AG04449 (cell line): ENCODE results near the gene CACTIN.
"Not testable (repeated sequence)": the region's sequence is repeated elsewhere in the genome, so short reads cannot be mapped to it uniquely, and the experiment has no call there.

Source experiments
- CTCF ChIA-PET: fragments of 350-600 bp; formaldehyde crosslinking; extraction: SDS; loops from one replicate; lab custom pipeline; 2021; ENCODE audit warnings: antibody characterized with exemption; lab: Yijun Ruan, JAX
- POLR2A ChIA-PET: fragments of 400-600, 350-600 bp; formaldehyde crosslinking; extraction: SDS; loops from one replicate; lab custom pipeline; 2020; ENCODE audit warnings: antibody characterized with exemption, inconsistent platforms; lab: Yijun Ruan, JAX
- DNase-seq: peaks from one replicate; pipeline ENCODE4 v3.0.0-alpha.2; 2010; ENCODE audit warnings: low read depth, low spot score
- H3K4me3 ChIP-seq: 2 replicates; pipeline ENCODE4 v1.5.1; 2011; ENCODE audit warnings: low read depth, mild to moderate bottlenecking, control low read depth, low read length
- TF ChIP-seq, protein P1 (sequence below): IDR thresholded peaks from one replicate; pipeline ENCODE4 v1.5.1; 2011; ENCODE audit warnings: mild to moderate bottlenecking, moderate library complexity, low read length, control low read depth, inconsistent platforms; ENCODE audit not compliant: insufficient read depth; ENCODE audit errors: missing control alignments

Gene CACTIN

DNA sequence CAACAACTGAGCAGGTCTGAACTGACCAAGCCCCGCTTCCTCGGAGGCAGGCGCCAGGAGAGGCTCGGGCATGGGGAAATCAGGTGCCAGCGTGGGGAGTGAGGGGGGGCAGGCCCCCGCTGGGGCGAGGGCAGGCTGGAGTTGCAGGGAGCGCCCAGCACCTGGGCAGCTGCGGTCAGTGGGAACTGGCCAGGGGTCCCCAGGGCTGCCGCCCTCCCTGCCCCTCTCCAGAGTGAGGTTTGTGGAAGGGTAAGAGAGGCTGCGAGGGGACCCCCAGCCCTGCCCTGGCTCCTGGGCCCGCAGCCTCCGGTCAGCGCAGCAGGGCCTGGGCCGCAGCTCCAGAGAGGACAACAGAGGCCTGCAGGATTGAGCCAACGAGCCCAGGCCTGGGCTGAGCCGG lies 41.2 kb upstream of the CACTIN start:
- CTCF ChIA-PET = interaction anchor here (1.1 to 5.1 kb wide), 7 partner anchors 13 to 61 kb away, joined by 3 to 48 read pairs (median 12); partner anchors contain the start of gene TJP3
- POLR2A ChIA-PET = no interaction called here
- no peak overlapping the region for H3K4me3 ChIP-seq
- TF ChIP-seq, protein P1, sequence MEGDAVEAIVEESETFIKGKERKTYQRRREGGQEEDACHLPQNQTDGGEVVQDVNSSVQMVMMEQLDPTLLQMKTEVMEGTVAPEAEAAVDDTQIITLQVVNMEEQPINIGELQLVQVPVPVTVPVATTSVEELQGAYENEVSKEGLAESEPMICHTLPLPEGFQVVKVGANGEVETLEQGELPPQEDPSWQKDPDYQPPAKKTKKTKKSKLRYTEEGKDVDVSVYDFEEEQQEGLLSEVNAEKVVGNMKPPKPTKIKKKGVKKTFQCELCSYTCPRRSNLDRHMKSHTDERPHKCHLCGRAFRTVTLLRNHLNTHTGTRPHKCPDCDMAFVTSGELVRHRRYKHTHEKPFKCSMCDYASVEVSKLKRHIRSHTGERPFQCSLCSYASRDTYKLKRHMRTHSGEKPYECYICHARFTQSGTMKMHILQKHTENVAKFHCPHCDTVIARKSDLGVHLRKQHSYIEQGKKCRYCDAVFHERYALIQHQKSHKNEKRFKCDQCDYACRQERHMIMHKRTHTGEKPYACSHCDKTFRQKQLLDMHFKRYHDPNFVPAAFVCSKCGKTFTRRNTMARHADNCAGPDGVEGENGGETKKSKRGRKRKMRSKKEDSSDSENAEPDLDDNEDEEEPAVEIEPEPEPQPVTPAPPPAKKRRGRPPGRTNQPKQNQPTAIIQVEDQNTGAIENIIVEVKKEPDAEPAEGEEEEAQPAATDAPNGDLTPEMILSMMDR = no peak
- DNase-seq = no peak

- TF ChIP-seq, protein P1 = no peak
- ChIA-PET POLR2A (no interaction called here), CTCF (interaction anchor here (1.1 to 5.1 kb wide), 9 partner anchors 10 to 61 kb away, joined by 3 to 48 read pairs (median 6); partner anchors contain the start of gene TJP3)
Observed at GRCh38 chr19:3667037-3667638, 40.5 kb upstream of the CACTIN start.

GRCh38 chr19:3666545-3666856 lies 39.9 kb upstream of the CACTIN start:
- H3K4me3 ChIP-seq, DNase-seq, POLR2A ChIA-PET: not testable (repeated sequence)
- CTCF ChIA-PET = interaction anchor here (0.6 to 5.1 kb wide), 17 partner anchors 11 to 182 kb away, joined by 3 to 48 read pairs (median 5); partner anchors contain the start of genes PIP5K1C and TJP3

More at GRCh38 chr19:3667037-3667638, 40.5 kb upstream of the CACTIN start:
- no peak overlapping the region for H3K4me3 ChIP-seq
- DNase-seq = no peak

GRCh38 chr19:3665681-3666544 lies 39.3 kb upstream of the CACTIN start:
- no peak for DNase-seq
- no peak overlapping the region for H3K4me3 ChIP-seq
- ChIA-PET POLR2A (no interaction called here), CTCF (interaction anchor here (0.6 to 5.1 kb wide), 23 partner anchors 8 to 291 kb away, joined by 3 to 48 read pairs (median 4); partner anchors contain the start of genes PIP5K1C and TJP3)
- TF ChIP-seq, protein P1 = peak; percentile 86

GRCh38 chr19:3664879-3665642 lies 38.5 kb upstream of the CACTIN start:
- CTCF ChIA-PET = interaction anchor here (0.6 to 5.1 kb wide), 15 partner anchors 9 to 292 kb away, joined by 3 to 48 read pairs (median 7); partner anchors contain the start of genes MFSD12, PIP5K1C and TJP3

DNA sequence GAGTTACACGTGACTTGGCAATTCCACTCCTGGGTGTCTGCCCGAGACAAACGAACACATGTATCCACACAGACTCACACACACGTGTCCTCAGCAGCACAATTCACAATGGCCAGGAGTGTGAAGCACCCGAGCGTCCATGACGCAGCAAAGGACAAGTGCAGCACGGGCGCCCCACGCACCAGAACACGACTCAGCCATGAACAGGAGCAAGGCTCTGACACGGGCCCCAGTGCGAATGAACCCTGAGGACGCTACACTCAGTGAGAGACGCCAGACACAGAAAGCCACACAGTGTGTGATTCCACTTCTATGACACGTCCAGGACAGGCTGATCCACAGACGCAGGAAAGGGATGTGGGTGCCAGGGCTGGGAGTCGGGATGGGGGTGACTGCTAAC lies 37.2 kb upstream of the CACTIN start:
- no peak overlapping the region for H3K4me3 ChIP-seq
- POLR2A ChIA-PET = no interaction called here
- DNase-seq = no peak
- TF ChIP-seq, protein P1 = no peak
- CTCF ChIA-PET = interaction anchor here (1.0 to 5.1 kb wide), 4 partner anchors 9 to 107 kb away, joined by 3 to 48 read pairs (median 5); partner anchors contain the start of gene MFSD12

More at GRCh38 chr19:3664879-3665642, 38.5 kb upstream of the CACTIN start:
- H3K4me3 ChIP-seq = no peak overlapping the region
- POLR2A ChIA-PET = no interaction called here
- TF ChIP-seq, protein P1 = no peak
- DNase-seq = no peak
